GM12892 (cell line): ENCODE data around the gene ATRN.

Experiments used
- POLR2A ChIP-seq: IDR thresholded peaks from 2 replicates; pipeline ENCODE4 v1.6.1; 2011; ENCODE audit warnings: low read depth, low read length, control low read depth
- POLR2AphosphoS5 ChIP-seq: IDR thresholded peaks from 2 replicates; pipeline ENCODE4 v1.6.1; 2011; ENCODE audit warnings: low read depth, low read length, control low read depth
- TAF1 ChIP-seq: IDR thresholded peaks from 2 replicates; pipeline ENCODE4 v1.6.1; 2011; ENCODE audit warnings: low read depth, mild to moderate bottlenecking, control low read depth, low read length, borderline replicate concordance

DNA sequence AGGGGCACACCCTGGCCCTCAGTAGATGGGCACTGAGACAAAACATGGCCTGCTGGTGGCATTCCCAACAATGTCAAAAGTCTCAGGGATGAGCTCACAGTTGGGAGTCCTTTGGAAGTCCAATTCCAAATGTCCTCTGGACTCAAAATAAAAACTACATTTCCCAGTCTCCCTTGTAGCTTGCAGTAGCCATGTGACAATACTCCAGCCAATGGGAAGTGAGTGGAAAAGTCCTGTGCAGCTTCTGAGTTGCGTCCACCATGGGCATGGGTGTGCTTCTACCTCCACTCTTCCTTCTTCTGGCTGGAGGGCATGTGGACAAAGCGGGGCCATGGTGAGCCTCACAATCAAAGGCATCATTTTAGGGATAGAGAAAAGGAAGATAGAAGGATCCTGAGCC is 216.8 kb downstream of the ATRN start:
- TF ChIP-seq TAF1 = no peak
- TF ChIP-seq POLR2A = no peak
- no peak for TF ChIP-seq POLR2AphosphoS5
